GM12872 (cell line): ENCODE data around the gene CAPN12.

ENCODE experiments used
- CTCF ChIP-seq: IDR thresholded peaks from 3 replicates; pipeline ENCODE4 v1.5.1; 2011; ENCODE audit warnings: low read depth, mild to moderate bottlenecking, low read length, moderate library complexity; ENCODE audit not compliant: insufficient read depth

Gene CAPN12

DNA sequence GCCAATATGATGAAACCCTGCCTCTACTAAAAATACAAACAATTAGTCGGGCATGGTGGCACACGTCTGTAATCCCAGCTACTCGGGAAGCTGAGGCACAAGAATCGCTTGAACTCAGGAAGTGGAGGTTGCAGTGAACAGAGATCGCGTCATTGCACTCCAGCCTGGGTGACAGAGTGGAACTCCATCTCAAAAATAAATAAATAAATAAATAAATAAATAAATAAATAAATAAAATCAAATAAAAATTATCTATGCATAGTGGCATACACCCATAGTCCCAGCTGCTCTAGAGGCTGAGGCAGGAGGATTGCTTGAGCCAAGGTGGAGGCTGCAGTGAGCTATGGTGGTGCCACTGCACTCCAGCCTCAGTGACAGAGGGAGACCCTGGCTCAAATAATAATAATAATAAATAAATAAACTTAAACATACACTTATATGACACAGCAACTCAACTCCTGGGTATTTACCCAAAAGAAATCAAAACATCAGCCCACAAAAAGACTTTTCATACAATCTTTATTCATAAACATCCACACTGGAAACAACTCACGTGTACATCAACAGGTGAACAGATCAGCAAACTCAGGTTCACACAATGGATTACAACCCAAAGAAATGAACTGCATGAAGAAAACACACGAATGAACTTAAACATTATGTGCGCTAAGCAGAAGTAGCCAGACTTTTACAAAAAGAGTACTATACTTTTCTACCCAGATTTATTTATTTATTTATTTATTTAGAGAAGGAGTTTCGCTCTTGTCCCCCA lies 22.2 kb upstream of the CAPN12 start:
- TF ChIP-seq CTCF: no peak

DNA sequence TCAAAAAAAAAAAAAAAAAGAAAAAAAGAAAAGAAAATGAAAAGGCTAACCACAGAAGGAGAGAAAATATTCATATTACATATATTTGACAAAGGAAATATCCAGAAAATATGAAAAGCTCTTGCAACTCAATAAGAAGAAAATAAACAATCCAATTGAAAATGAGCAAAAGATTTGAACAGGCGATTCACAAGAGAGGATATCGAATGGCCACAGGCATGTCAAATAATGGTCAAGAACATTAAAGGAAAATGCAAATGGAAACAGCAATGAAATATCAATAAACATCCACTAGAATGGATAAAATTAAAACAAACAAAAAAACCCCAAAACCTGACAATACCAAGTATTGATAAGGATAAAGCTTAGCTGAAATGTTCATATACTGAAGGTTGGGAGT lies 20.9 kb upstream of the CAPN12 start:
- TF ChIP-seq CTCF: no peak

- TF ChIP-seq CTCF: no peak
These were observed 19.5 kb upstream of the CAPN12 start for GRCh38 chr19:38763795-38764220.

DNA sequence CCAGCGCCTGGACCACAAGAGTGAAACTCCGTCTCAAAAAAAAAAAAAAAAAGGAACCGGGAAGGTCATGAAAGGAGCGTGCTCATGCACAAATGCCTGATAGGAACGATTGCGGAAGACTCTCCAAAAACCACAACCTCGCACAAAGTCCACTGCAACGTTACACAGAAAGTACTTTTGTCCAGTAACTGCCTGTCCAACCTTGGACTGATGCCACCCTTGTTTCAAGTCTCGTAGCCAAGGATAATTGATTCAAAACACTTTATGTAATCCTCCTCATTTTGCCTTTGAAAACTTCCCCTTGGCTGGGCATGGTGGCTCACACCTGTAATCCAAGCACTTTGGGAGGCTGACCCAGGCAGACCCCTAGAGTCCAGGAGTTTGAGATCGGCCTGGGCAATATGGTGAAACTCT lies 15.3 kb upstream of the CAPN12 start:
- TF ChIP-seq CTCF: no peak

DNA sequence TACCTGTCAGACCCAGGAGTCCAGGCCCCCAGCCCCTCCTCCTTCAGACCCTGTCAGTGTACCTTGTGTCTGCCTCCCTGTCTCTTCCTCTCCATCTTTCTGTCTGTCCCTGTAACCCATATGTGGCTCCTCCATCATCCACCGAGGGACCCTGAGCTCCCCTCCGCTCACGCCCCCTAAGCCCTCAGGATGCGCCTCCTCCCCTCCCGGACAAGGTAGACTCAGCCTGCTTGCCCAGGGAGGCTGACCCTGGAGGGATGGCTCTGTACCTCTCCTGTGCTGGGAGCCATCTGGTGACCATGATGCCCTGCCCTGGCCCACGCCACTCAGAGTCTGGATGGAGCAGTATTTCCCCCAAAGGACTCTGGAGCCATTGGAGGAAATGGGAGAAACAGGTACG lies 1.0 kb upstream of the CAPN12 start:
- TF ChIP-seq CTCF: no peak

DNA sequence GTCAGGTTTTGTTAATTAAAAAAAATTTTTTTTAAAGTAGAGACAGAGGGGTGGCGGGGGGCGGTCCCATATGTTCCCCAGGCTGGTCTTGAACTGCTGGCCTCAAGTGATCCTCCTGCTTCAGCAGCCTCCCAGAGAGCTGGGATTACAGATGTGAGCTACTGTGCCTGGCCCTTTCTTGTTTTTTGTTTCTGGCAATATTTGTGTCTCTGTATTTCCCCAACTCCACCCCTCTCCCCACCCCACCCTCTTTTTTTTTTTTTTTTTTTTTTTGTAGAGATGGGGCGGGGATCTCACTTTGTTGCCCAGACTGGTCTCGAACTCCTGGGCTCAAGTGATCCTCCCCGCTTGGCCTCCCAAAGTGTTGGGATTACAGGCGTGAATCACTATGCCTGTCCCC lies 600 bp upstream of the CAPN12 start:
- TF ChIP-seq CTCF: no peak

DNA sequence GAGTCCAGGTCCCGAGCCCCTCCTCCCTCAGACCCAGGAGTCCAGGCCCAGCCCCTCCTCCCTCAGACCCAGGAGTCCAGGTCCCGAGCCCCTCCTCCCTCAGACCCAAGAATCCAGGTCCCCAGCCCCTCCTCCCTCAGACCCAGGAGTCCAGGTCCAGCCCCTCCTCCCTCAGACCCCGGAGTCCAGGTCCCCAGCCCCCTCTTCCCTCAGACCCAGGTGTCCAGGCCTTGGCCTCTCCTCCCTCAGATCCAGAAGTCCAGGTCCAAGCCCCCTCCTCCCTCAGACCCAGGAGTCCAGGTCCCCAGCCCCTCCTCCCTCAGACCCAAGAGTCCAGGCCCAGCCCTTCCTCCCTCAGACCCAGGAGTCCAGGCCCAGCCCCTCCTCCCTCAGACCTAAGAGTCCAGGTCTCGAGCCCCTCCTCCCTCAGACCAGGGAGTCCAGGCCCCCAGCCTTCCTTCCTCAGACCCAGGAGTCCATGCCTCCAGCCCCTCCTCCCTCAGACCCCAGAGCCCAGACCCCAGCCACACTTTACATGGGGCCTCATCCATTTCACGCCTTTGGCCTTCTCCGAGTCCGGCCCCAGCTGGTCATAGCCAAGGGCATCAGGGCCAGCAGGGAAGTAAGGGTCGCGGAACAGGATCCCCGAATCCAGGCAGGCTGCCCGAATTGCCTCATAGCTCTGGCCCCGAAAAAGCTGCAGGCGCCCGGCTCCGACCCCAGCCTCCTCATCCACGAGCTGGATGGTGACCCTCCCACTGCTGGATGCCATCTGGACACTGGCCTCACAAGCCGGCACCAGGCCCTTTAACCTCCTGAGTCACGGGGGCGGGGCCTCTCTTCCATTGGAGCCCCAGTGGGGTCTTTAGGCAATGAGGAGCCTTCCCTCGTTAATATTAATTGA lies 628 bp downstream of the CAPN12 start:
- no peak for TF ChIP-seq CTCF
